ENCODE data around the gene C19orf47.

C19orf47 gene

GRCh38 chr19:40312533-40312932 lies 35.7 kb downstream of the C19orf47 start:
- Histone ChIP-seq H3K36me3 (ENCODE audit: insufficient read depth, low read length) (no peaks in the 10 kb centered on the region; the same call in 1 of the 2 replicates), H3K4me3 (no peak overlapping the region), H3K9ac (ENCODE audit: insufficient read length) (no peak overlapping the region), H3K9me3 (ENCODE audit: low read depth, low read length) (no peaks in the 10 kb centered on the region), H3K27ac (no peak overlapping the region)
- DNase-seq (ENCODE audit: low read depth, low spot score), result no peak
- no peak for TF ChIP-seq FOXP2 (optimal IDR thresholded peaks at IDR 0.05; ENCODE audit: control extremely low read depth, extremely low read length, insufficient read depth)
- TF ChIP-seq POLR2AphosphoS5 (IDR thresholded peaks at IDR 0.05; ENCODE audit: borderline replicate concordance, low read depth, low read length), result no peak
- no peak for TF ChIP-seq EZH2 (IDR thresholded peaks at IDR 0.05)

GRCh38 chr19:40309666-40310065 lies 38.5 kb downstream of the C19orf47 start:
- Histone ChIP-seq H3K9ac (ENCODE audit: insufficient read length) (no peak overlapping the region), H3K27ac (no peak overlapping the region), H3K9me3 (ENCODE audit: low read depth, low read length) (no peaks in the 10 kb centered on the region), H3K4me3 (no peak overlapping the region), H3K36me3 (ENCODE audit: insufficient read depth, low read length) (no peaks in the 10 kb centered on the region)
- TF ChIP-seq POLR2AphosphoS5 (IDR thresholded peaks at IDR 0.05; ENCODE audit: borderline replicate concordance, low read depth, low read length) (no peak), EZH2 (IDR thresholded peaks at IDR 0.05) (no peak), FOXP2 (optimal IDR thresholded peaks at IDR 0.05; ENCODE audit: control extremely low read depth, extremely low read length, insufficient read depth) (no peak)
- no peak for DNase-seq (ENCODE audit: low read depth, low spot score)

GRCh38 chr19:40305403-40305802 lies 42.8 kb downstream of the C19orf47 start:
- TF ChIP-seq EZH2 (IDR thresholded peaks at IDR 0.05), result no peak
- TF ChIP-seq POLR2AphosphoS5 (IDR thresholded peaks at IDR 0.05; ENCODE audit: borderline replicate concordance, low read depth, low read length), result no peak
- no peak for TF ChIP-seq FOXP2 (optimal IDR thresholded peaks at IDR 0.05; ENCODE audit: control extremely low read depth, extremely low read length, insufficient read depth)
- Histone ChIP-seq H3K9ac (ENCODE audit: insufficient read length) (no peak overlapping the region), H3K9me3 (ENCODE audit: low read depth, low read length) (no peaks in the 10 kb centered on the region), H3K36me3 (ENCODE audit: insufficient read depth, low read length) (no peaks in the 10 kb centered on the region), H3K27ac (no peak overlapping the region), H3K4me3 (no peak overlapping the region)
- DNase-seq (ENCODE audit: low read depth, low spot score), result peak; percentile 81

GRCh38 chr19:40304306-40304705 lies 43.9 kb downstream of the C19orf47 start:
- Histone ChIP-seq H3K9ac (ENCODE audit: insufficient read length) (peak overlapping the region; percentile 8), H3K27ac (peak overlapping the region; percentile 96), H3K4me3 (peak overlapping the region; percentile 67), H3K36me3 (ENCODE audit: insufficient read depth, low read length) (no peaks in the 10 kb centered on the region), H3K9me3 (ENCODE audit: low read depth, low read length) (no peaks in the 10 kb centered on the region)
- no peak for TF ChIP-seq EZH2 (IDR thresholded peaks at IDR 0.05)
- no peak for TF ChIP-seq FOXP2 (optimal IDR thresholded peaks at IDR 0.05; ENCODE audit: control extremely low read depth, extremely low read length, insufficient read depth)
- no peak for TF ChIP-seq POLR2AphosphoS5 (IDR thresholded peaks at IDR 0.05; ENCODE audit: borderline replicate concordance, low read depth, low read length)
- DNase-seq (ENCODE audit: low read depth, low spot score), result peak; percentile 90

- Histone ChIP-seq H3K9me3 (ENCODE audit: low read depth, low read length) (no peaks in the 10 kb centered on the region), H3K36me3 (ENCODE audit: insufficient read depth, low read length) (no peaks in the 10 kb centered on the region), H3K9ac (ENCODE audit: insufficient read length) (peak overlapping the region; percentile 57), H3K4me3 (peak overlapping the region; percentile 67), H3K27ac (peak overlapping the region; percentile 96)
- DNase-seq (ENCODE audit: low read depth, low spot score), result peak; percentile 61
- TF ChIP-seq POLR2AphosphoS5 (IDR thresholded peaks at IDR 0.05; ENCODE audit: borderline replicate concordance, low read depth, low read length) (no peak), EZH2 (IDR thresholded peaks at IDR 0.05) (no peak), FOXP2 (optimal IDR thresholded peaks at IDR 0.05; ENCODE audit: control extremely low read depth, extremely low read length, insufficient read depth) (no peak)
Observed at GRCh38 chr19:40303765-40304164, 44.4 kb downstream of the C19orf47 start.

GRCh38 chr19:40302224-40303011 lies 45.8 kb downstream of the C19orf47 start:
- no peak overlapping the region for H3K9ac ChIP-seq (ENCODE audit: insufficient read length)
- H3K4me3 ChIP-seq, result no peak overlapping the region
- H3K27ac ChIP-seq, result no peak overlapping the region
- no peaks in the 10 kb centered on the region for H3K36me3 ChIP-seq (ENCODE audit: insufficient read depth, low read length)
- no peak for DNase-seq (ENCODE audit: low read depth, low spot score)
- TF ChIP-seq POLR2AphosphoS5 (IDR thresholded peaks at IDR 0.05; ENCODE audit: borderline replicate concordance, low read depth, low read length) (no peak), FOXP2 (optimal IDR thresholded peaks at IDR 0.05; ENCODE audit: control extremely low read depth, extremely low read length, insufficient read depth) (no peak), EZH2 (IDR thresholded peaks at IDR 0.05) (no peak)
- no peaks in the 10 kb centered on the region for H3K9me3 ChIP-seq (ENCODE audit: low read depth, low read length)

- no peak for TF ChIP-seq FOXP2 (optimal IDR thresholded peaks at IDR 0.05; ENCODE audit: control extremely low read depth, extremely low read length, insufficient read depth)
- TF ChIP-seq EZH2 (IDR thresholded peaks at IDR 0.05), result no peak
- no peak for TF ChIP-seq POLR2AphosphoS5 (IDR thresholded peaks at IDR 0.05; ENCODE audit: borderline replicate concordance, low read depth, low read length)
- no peak for DNase-seq (ENCODE audit: low read depth, low spot score)
Observed at GRCh38 chr19:40300668-40301067, 47.5 kb downstream of the C19orf47 start.

GRCh38 chr19:40298026-40298425 lies 50.2 kb downstream of the C19orf47 start:
- Histone ChIP-seq H3K36me3 (ENCODE audit: insufficient read depth, low read length) (no peaks in the 10 kb centered on the region), H3K9ac (ENCODE audit: insufficient read length) (peak overlapping the region; percentile 32), H3K9me3 (ENCODE audit: low read depth, low read length) (no peaks in the 10 kb centered on the region), H3K4me3 (no peak overlapping the region), H3K27ac (no peak overlapping the region)
- no peak for TF ChIP-seq EZH2 (IDR thresholded peaks at IDR 0.05)
- TF ChIP-seq FOXP2 (optimal IDR thresholded peaks at IDR 0.05; ENCODE audit: control extremely low read depth, extremely low read length, insufficient read depth), result no peak
- no peak for TF ChIP-seq POLR2AphosphoS5 (IDR thresholded peaks at IDR 0.05; ENCODE audit: borderline replicate concordance, low read depth, low read length)
- no peak for DNase-seq (ENCODE audit: low read depth, low spot score)

More at GRCh38 chr19:40300668-40301067, 47.5 kb downstream of the C19orf47 start:
- Histone ChIP-seq H3K9me3 (ENCODE audit: low read depth, low read length) (no peaks in the 10 kb centered on the region), H3K9ac (ENCODE audit: insufficient read length) (no peak overlapping the region), H3K4me3 (no peak overlapping the region), H3K27ac (no peak overlapping the region), H3K36me3 (ENCODE audit: insufficient read depth, low read length) (no peaks in the 10 kb centered on the region)
